Forelimb muscle (tissue), 1 donor: Measurements from ENCODE around the gene NEUROD4. TPM values are rescaled to one million over a fixed set of nuclear protein-coding genes. Genes with fewer than 3 reads are reported as not detected.
"Not testable (repeated sequence)": the region's sequence is repeated elsewhere in the genome, so short reads cannot be mapped to it uniquely, and the experiment has no call there.

Experiments used
- DNase-seq: peaks from one replicate; pipeline ENCODE4 v3.0.0-alpha.2; 2013; ENCODE audit warnings: low read depth
- polyA plus RNA-seq: library from polyadenylated mRNA; unstranded; fragments of 120-200 nt; gene quantifications from one replicate; pipeline ENCODE4 v1.2.1, GENCODE V29; 2013; ENCODE audit not compliant: insufficient read length

Gene NEUROD4, protein sequence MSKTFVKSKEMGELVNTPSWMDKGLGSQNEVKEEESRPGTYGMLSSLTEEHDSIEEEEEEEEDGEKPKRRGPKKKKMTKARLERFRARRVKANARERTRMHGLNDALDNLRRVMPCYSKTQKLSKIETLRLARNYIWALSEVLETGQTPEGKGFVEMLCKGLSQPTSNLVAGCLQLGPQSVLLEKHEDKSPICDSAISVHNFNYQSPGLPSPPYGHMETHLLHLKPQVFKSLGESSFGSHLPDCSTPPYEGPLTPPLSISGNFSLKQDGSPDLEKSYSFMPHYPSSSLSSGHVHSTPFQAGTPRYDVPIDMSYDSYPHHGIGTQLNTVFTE
- polyA plus RNA-seq: not detected

DNA sequence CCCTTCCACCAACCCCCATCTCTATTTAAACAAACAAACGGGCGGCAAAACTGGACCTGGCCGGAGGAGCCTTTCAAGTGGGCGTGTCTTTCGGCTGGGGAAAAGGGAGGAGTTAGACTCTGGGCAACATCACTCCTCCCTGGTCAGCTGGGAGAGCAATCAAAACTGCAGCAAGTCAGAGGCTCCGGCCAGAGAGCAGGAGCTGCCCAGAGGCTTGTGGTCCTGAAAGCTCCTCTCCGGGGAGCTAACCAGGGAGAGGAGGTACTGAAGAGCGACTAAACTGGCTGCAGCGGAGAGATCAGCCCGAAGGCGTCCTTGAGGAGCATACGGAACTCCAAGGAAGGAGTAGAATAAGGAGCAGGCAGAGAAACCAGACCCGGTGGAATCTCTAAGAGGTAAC lies at the start of gene NEUROD4:
Gene NEUROD4, plus strand, starts transcription at position 191 of the 400 bp plus-strand sequence. CDS start 6,466 bp downstream, outside the sequence.
- DNase-seq: no peak

DNA sequence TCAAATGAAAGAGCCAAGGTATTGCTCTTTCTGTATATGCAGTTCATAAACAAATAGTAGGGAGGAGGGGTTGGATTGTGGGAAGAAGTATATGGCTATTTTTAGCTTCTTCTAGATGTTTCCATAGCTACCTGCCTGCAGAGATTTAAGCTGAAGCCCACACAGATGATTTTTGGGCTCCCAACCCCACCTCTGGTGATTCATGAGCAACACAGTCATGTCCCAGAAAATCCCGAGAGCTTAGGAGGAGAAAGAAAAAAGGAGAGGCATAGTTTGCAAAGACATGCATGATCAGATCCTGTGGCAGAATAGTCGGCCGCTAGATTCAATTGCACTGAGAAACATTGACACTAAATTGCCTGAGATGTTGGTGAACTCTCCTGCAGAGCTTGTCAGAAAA lies 49.0 kb upstream of the NEUROD4 start:
- DNase-seq: no peak

DNA sequence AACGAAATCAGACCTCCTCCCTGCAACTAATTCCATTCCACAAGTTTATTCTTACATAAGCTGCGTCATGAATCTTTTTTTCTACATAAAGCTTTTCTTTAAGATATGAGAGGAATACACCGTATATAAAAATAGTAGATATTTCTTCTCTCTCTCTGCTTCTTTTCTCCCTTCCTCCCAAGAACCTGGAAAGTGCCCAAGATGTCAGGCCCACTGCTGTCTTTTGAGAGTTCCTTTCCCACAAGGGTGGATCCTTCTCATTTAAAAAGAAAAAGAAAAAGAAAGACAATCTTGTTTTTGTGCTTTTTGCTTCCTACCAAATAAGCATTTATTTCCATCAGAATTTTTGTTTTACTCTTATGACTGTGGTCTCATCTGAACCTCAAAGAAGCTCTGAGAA lies 46.2 kb upstream of the NEUROD4 start:
- no peak for DNase-seq

DNA sequence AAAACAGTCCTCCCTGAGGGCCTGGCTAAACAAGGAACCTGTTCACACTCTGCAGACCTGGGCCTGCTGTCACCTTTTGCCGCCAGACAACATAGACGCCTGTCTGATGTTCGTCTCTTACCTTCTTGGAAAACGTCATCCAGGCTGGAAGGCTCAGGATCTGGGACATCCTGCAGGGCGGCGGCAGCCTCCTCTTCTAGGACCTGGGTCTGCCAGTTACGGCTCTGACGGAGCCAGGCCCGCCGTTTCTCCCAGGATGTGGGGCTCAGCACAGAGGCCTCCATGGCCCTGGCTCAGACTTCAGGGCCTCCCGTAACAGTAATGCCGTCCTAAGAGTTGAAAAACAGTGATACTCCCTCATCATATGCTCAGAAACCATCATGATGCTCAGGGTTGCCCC lies 45.5 kb upstream of the NEUROD4 start:
- no peak for DNase-seq

DNA sequence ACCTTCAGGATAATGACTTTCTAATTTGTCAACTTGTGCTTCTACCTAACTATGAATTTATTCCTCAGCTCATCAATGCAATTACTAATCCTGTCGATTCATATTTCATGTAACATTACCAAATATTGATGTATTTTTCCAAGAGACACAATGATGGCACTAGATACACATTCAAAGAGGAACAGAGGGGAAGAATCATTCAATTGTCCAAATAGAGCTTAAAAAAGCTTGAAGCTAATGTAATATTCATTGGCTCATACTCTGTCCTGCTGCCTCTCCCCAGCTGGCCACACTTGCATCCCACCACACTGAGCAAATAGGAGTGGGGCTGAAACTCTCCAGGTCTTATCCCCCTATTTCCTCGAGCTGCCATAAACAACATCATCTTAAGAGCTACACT lies 44.5 kb upstream of the NEUROD4 start:
- no peak for DNase-seq

DNA sequence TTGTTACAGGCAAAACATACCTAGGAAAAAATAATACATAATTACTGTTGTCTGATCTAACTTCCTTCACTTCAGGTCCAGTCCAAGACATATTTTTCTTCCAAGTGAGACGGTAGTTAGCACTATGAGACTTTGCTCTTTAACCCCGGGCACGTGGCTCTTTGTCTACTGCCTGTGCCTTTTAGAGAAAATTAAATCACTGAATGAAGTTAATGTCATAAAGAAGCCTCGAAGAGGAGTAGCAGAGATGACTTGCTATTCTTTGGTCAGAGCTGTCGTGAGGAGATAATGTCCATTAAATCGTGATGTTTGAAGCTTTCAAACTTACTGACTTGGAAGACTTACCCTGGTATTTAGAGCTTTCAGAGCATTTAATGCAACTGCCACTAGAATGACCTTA lies 43.9 kb upstream of the NEUROD4 start:
- no peak for DNase-seq

DNA sequence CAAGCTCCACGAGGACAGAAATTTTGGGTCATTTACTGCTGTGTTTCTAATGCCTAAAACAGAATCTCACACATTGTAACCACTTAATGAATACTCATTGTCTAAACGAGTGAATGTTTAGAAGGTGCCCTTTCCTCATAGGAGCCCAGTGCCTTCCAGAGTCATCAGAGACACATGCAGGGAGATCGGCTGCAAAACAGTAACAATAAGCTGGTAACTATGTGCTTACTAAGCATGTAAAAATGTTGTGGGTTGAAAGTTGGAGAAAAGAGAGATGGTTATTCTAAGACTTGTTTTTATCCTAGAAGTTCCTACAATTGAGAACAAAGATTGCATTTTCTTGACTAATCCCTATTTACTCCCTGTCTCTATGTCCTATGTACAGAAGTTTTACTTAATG lies 42.6 kb upstream of the NEUROD4 start:
- DNase-seq: no peak

DNA sequence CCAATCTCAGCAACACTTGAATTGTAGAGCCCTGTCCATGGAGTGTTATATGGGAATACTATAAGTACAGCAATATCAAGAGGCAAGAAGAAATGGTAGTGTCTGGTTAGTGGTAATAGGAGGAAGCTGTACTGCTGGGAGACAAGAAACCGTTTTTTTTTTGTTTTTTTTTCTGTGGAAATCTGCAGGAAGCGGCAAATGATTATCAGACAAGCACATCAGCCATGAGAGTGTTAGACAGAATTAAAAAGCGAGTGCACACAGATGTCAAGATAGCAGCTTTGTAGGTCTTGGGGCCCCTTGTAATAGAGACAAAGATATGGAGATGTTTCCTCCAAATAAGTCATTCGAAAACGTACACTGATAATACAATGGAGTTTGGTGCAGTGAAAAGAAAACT lies 41.9 kb upstream of the NEUROD4 start:
- no peak for DNase-seq

DNA sequence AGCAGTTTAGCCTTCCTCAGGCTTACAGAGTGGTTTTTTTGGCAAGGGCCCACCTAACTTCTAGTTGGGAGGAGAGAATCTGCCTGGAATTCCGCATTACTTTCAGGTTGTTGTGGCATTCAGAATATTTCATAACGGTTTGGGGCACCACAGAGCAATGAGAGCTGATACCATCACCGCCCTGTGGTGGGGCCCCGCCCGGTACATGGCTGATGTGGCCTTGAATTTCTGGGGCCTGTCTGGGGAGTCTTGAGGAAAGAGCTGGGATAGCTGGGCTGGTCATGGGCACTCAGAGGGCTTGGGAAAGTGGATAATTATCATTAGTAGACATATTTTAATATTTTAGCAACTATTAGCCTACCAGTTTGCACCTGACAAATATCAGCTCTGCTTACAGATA lies 39.4 kb upstream of the NEUROD4 start:
- DNase-seq: no peak

DNA sequence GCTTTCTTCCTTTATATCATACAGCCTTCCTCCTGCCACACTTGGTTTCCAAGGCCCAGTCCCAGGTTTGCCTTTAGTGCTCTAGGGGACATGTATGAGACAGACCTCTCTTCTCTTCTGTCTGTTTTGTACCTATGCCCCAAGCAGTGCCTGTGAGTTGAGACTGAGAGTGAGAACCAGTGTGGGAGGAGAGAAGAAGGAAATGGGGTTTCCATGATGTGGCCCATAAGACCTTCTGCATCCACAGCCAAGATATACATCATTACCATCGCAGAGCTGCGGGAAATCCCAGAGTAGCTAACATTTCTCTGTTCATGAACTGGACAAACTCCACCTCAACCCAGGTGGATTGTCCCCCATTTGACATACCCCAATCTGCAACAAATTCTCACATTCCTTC lies 38.0 kb upstream of the NEUROD4 start:
- DNase-seq: no peak

DNA sequence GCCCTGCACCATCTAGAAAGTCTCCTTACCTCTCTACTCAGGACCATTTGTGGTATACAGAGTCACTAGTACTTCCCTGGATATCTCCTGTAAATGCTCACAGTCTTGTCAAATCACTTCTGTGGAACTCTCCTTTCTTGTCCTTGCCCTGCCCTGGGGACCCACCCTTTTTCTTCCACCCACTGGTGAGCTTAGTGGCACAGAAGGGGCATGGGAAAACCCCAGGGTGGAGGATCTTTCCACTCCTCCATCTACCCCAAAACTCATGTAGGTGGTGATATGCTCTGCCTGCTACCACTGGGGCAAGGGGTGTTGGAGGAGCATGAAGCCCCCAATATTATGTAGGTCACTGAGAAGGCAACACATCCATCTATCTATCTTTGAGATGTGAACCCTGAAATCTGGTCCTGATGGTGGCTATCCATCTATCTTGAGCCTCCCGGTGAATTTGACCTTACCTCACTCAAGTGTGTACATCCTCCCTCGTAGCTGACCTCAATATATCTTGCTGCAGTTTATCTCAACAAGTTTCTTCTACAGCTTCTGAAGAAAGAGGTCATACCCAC lies 36.2 kb upstream of the NEUROD4 start:
- DNase-seq: no peak

DNA sequence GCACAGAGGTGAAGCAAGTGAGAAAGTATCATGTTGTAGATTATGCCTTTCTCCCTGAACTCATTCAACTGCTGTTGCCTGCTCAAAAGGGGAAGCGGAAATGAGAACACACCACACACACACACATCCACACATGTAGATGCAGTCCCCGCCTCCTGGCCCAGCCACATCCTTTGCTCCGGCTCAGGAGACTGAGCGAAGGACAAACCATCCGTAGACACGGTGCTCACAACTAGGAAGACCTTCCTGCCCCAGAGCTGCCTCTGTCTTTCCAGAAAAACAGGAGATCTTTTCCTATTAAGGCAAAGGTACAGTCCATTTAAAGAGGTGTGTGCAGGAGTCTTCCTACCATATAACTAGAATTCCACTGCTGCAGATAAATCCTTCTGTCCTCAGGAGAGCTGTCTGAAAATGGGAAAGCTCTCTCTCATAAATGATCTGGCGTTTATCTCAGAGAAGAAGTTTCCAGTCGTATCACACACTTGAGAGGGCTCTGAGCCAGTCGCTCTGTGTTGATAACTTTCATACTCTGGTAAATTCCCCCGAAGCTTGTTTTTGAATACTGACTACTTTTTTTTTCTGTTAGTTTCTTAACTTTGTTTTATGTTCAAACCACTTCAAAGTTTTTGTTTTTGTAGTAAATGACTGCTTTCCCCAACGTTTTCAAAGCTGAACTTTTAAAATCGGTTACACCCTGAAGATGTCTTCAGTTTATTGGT lies 35.0 kb upstream of the NEUROD4 start, which contains the start of gene TESPA1:
Gene TESPA1, minus strand, starts transcription at position 105 of the 719 bp plus-strand sequence. CDS start 10,200 bp downstream, outside the sequence.
- DNase-seq: peak; percentile 43

DNA sequence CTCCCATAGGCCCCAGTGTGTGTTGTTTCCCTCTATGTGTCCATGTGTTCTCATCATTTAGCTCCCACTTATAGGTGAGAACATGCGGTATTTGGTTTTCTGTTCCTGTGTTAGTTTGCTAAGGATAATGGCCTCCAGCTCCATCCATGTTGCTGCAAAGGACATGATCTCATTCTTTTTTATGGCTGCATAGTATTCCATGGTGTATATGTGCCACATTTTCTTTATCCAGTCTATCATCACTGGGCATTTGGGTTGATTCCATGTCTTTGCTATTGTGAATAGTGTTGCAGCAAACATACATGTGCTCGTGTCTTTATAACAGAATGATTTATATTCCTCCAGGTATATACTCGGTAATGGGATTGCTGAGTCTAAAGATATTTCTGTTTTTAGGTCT lies 33.0 kb upstream of the NEUROD4 start:
- not testable (repeated sequence) for DNase-seq

DNA sequence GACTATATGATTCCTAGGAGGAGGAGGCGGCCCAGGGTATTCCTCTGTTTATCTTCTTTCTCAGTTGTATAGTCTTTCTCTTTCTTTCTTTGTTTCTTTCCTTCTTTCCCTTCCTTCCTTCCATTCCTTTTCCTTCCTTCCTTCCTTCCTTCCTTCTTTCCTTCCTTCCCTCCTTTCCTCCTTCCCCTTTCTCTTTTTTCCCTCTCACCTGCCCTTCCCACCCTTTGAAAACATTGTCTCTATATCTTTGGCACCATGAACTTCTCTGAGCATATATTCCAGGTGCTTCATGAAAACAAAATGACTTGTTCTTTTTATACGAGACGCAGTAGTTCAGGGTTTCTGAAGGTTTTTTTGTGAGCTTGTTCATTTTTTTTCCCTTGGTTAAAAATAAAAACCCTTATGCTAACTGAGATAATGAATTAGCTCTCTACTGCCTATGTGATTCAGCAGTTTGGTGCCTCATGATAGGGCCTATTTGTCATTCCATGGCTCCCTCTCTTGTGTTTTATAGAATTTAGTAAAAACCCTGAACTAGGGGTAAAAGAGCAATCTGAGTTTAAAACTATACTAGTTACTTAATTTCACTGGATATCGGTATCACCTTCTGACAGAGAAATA lies 32.1 kb upstream of the NEUROD4 start:
- no peak for DNase-seq

DNA sequence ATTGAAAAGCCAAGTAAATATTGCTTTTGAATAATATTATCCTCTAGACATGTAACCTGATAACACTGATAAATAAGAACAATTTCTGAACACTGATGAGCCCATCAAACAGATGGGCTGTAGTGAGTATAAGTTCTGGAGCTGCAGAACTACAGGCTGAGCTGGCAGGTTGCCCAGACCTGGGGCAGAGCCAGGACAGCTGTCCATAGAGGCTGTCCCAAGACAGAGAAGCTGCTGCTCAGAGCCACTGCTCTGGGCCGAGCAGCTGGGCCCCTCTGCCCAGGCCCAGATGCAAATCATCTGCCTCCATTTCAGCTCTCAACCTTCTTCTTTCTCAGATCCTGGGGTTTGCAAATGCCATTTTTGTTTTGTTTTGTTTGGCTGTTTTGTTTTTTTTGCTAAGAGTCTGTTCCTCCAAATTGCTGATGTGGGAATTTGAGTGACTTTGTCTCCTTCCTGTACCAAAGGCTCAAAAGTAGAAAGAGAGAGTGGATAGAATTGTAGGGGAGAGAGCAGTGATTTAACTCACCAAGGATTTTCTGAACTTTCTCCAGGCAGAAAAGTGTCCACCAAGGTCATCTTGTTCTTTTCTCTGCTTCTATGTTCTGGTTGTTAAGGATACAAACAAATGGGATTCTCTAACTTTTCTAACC lies 31.2 kb upstream of the NEUROD4 start:
- DNase-seq: peak; percentile 62

DNA sequence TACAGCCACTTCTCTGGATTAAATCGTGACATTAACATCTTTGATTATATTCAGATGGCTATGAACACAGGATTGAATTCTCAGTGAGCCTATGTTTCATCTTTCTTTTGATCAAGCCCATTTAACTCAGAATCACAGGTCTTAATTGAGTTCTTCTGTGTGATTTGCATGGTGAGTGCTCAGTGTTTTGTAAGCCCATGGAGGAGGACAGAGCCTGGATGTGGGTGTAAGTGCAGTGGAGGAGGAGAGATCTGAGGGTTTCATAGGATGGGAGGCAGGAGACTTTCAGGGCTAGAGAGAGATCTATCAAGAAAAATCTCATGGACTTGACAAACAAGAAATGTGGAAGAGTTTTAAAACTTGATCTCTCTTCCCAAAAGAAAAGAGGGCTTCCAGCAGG lies 29.9 kb upstream of the NEUROD4 start:
- DNase-seq: no peak

DNA sequence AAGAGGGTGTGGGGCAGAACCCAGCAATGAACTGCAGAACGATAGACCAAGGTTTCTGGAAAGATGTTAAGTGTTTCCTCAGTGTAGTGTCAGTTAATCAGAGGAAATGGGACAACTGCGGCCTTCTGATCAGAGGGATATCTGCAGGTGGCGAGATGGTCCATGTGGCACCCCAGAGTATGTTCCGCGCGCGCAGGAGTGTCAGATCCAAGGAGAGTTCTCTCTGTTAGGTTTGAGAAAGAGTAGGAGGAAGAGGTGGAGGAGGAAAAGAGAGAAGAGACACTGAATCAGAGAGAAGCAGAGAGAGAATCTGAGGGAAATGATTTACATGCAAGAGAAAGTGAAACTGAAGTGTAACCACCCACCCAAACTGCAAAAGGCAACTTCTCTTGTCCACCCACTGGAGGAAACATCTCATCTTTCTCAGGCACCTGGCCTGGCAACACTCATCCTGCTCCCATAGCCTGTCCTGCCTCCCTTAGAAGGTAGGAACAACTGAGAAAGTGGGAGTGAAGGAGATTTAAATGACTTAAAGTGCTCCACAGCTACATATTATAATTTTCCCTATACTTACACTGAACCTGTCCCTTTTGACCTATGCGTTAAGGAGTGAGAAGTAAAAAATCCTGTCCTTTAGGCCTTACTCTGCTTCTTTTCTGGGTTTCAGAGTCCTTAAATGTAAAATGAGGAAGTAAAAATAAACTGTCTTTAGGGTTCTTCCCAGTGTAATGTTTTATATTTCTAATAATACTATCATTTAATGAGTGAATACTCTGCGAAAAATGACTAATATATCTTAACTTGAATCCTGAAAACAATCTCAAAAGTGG lies 28.4 kb upstream of the NEUROD4 start:
- no peak for DNase-seq

DNA sequence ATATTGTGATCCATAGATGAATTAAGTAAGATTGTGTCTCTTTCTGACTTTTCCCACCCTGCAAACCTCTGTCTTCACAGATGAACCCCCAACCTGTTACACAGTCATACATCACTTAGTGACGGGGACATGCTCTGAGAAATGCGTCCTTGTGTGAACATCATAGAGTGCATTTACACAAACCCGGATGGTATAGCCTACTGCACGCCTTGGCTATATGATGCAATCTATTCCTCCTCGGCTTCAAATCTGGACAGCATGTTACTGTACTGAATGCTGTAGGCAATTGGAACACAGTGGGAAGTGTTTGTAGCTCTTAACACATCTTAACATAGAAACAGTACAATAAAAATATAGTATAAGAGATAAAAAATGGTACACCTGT lies 27.8 kb upstream of the NEUROD4 start:
- no peak for DNase-seq

DNA sequence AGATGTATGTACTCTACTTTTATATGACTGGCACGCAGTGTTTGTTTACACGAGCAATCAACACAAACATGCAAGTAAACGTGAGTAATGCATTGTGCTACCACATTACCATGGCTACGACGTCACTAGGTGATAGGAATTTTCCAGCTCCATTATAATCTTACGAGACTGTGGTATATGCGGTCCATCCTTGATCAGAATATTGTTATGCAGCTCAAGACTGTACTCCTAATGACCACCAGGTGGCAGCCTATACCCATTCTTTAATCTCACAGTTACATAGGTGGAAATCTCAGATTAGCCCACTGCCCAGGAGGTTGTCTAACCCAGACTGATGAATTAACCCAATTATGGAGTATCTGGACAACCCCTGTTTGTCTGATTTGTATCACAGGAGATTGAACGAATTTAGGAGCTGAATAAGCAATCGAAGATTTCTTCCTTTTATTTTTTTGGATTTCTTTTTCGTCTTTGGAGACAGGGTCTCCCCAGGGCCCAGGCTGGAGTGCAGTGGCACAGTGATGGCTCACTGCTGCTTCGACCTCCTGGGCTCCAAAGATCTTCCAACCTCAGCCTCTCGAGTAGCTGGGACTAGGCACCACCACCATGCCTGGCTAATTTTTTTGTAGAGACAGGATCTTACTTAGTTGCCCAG lies 26.5 kb upstream of the NEUROD4 start:
- DNase-seq: peak; percentile 47

DNA sequence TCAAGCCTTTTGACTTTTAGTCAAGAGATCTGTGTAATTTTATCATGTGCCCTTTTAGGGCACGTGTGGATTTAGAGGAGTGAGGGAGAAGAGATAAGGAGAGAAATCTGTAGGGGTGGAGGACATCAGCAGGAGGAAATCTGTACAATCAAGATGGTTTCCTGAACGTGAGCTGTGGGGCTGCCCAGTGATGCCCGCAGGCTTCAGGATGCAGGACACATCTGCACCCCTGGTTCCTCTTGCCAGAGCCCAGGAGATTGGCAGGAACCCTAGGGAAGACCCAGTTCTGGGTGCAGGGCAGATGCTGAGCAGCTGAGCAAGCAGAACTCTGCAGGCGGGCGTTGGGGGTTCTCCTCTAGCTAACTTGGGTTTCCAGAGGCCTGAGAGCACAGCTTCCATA lies 23.6 kb upstream of the NEUROD4 start:
- no peak for DNase-seq
